Endothelial cell of umbilical vein (primary cell): ENCODE results near the gene GABARAPL1.

Source experiments
- EZH2 ChIP-seq: IDR thresholded peaks from 2 replicates; pipeline ENCODE4 v1.6.1; 2012; ENCODE audit warnings: borderline replicate concordance, low read depth, mild to moderate bottlenecking, moderate library complexity, low read length, inconsistent platforms; ENCODE audit not compliant: severe bottlenecking
- FOS ChIP-seq: IDR thresholded peaks from 2 replicates; pipeline ENCODE4 v1.6.1; 2011; ENCODE audit warnings: mild to moderate bottlenecking, low read length, moderate library complexity, borderline replicate concordance; ENCODE audit not compliant: insufficient read depth
- GATA2 ChIP-seq: IDR thresholded peaks from 2 replicates; pipeline ENCODE4 v1.7.0; 2011; ENCODE audit warnings: low read depth, mild to moderate bottlenecking, moderate library complexity, mixed read lengths, low read length; ENCODE audit not compliant: insufficient read length, insufficient read depth
- JUN ChIP-seq: IDR thresholded peaks from 2 replicates; pipeline ENCODE4 v1.6.1; 2011; ENCODE audit warnings: borderline replicate concordance, low read depth; ENCODE audit not compliant: insufficient read length, insufficient read depth
- MYC ChIP-seq: IDR thresholded peaks from one replicate; pipeline ENCODE4 v1.6.1; 2011; ENCODE audit warnings: mild to moderate bottlenecking, low read depth, low read length
- POLR2A ChIP-seq: IDR thresholded peaks from 2 replicates; pipeline ENCODE4 v1.6.1; 2012; ENCODE audit warnings: low read depth, mild to moderate bottlenecking, control low read depth, low read length
- POLR2AphosphoS5 ChIP-seq: IDR thresholded peaks from 2 replicates; pipeline ENCODE4 v1.6.1; 2012; ENCODE audit warnings: low read depth, mild to moderate bottlenecking, control low read depth, low read length, moderate library complexity; ENCODE audit not compliant: insufficient read depth
- TF ChIP-seq, protein P1 (sequence below), 2 donors: IDR thresholded peaks; 1 replicate in 1 of 2; 2 replicates in 1 of 2; pipeline ENCODE4 v1.5.1; 2011; ENCODE audit warnings: low read length in 2 of 2, mild to moderate bottlenecking in 2 of 2, moderate library complexity in 2 of 2, control low read depth in 1 of 2, inconsistent platforms in 1 of 2, low read depth in 1 of 2; ENCODE audit not compliant: insufficient read depth in 1 of 2; ENCODE audit errors: extremely low read depth in 1 of 2
- TF ChIP-seq, protein P2 (sequence below): IDR thresholded peaks from 2 replicates; pipeline ENCODE4 v1.6.1; 2011; ENCODE audit not compliant: insufficient read depth, insufficient read length

DNA sequence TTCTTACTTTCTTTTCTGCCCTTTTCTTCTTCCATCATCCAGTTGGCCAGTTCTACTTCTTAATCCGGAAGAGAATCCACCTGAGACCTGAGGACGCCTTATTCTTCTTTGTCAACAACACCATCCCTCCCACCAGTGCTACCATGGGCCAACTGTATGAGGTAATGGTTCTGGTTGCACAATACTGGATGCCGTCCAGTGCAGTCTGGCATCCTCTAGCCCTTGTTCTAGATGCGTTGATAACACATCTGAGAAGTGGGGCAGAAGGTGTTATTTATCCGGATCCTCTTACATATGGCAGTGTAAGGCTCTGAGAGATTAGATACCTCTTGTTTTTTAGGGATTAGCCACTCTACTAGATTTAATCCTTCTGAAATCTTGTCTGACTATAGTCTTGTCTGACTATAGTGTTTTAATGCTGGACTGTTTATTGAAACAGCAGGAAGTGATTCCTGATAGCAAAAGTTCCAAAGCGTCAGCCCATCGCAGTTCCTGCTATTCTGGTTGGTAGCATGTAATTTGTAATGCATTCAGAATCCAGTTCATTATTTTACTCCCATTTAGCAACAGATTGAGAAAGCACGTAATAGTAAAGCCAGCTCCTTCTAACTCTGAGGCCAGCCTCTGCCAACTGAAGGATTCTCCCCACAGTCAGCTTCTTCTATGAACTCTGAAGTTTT lies 7.9 kb downstream of the GABARAPL1 start:
- TF ChIP-seq, protein P1, sequence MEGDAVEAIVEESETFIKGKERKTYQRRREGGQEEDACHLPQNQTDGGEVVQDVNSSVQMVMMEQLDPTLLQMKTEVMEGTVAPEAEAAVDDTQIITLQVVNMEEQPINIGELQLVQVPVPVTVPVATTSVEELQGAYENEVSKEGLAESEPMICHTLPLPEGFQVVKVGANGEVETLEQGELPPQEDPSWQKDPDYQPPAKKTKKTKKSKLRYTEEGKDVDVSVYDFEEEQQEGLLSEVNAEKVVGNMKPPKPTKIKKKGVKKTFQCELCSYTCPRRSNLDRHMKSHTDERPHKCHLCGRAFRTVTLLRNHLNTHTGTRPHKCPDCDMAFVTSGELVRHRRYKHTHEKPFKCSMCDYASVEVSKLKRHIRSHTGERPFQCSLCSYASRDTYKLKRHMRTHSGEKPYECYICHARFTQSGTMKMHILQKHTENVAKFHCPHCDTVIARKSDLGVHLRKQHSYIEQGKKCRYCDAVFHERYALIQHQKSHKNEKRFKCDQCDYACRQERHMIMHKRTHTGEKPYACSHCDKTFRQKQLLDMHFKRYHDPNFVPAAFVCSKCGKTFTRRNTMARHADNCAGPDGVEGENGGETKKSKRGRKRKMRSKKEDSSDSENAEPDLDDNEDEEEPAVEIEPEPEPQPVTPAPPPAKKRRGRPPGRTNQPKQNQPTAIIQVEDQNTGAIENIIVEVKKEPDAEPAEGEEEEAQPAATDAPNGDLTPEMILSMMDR (IDR thresholded peaks at IDR 0.05; ENCODE audit: extremely low read depth in 1 of 2, insufficient read depth in 1 of 2, low read depth in 1 of 2, low read length in 2 of 2): no peak
- TF ChIP-seq POLR2AphosphoS5 (no peak), EZH2 (no peak), FOS (no peak), GATA2 (peak; percentile 63), MYC (no peak), POLR2A (no peak), JUN (peak; percentile 21)
- TF ChIP-seq, protein P2, sequence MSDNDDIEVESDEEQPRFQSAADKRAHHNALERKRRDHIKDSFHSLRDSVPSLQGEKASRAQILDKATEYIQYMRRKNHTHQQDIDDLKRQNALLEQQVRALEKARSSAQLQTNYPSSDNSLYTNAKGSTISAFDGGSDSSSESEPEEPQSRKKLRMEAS: no peak
